Measurements from ENCODE around the gene MGST1. TPM values are rescaled to one million over a fixed set of nuclear protein-coding genes. Genes with fewer than 3 reads are reported as not detected.

The MGST1 gene, protein sequence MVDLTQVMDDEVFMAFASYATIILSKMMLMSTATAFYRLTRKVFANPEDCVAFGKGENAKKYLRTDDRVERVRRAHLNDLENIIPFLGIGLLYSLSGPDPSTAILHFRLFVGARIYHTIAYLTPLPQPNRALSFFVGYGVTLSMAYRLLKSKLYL
- total RNA-seq (2014; rRNA removed; shearing (Covaris generic)): 30.5 and 35.5 TPM in 2 replicates

DNA sequence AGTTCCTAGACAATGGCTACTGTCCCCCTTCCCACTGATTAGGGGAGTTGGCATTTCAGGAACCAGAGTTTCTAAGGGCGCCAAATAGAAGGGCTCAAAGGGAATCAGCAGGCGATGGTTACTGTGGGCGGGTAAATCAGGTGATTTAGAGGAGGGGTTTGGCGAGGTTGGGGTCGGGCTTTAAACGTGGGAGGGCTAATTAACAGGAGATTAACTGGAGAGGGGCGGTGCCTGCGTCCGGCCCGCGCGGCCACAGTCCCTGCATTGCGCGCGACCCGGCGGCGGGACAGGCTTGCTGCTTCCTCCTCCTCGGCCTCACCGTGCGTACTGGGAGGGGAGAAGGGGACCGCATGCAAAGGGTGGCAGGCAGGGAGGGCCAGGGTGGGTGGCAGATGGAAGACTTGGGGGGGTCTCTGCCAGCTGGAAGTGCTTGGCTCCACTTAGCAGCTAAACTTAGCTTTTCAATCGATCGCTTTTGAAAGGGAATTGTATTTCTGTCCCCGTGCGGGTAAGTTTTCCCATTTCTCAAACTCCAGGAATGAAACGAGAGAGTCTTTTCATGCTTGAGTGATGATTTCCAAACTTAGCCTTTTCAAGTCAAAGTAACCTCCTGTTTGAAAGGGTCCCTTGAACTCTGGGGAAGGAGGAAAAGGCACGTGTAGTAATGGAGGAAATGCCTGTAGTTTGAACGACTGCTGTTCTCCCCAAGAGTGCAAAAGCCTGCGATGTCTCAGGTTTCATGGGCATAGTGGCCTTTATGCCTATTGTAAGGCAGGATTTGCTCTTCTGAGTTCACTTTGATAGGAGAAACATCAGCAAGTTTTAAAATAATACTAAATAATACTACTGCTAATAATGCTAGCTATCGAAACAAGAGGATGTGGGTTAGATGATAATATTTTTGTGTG is at the start of gene MGST1:
Gene MGST1, plus strand, starts transcription at position 255 of the 908 bp plus-strand sequence. CDS start 6,608 bp downstream, outside the sequence.

Other genes with a start within 250 kb of the MGST1 start
- not detected in 2 replicates for gene SLC15A5, start 70.0 kb upstream of the MGST1 start, total RNA-seq (2014; rRNA removed; shearing (Covaris generic))